K562 (cell line): ENCODE measurements around the gene SLC35A4. TPM values are rescaled to one million over a fixed set of nuclear protein-coding genes. Genes with fewer than 3 reads are reported as not detected.

Source experiments
- ATAC-seq: fragments of 200-7000 bp; cut with Tn5 transposase; 3 replicates; pipeline ENCODE4 v1.9.1; 2020; ENCODE audit warnings: moderate library complexity
- BruUV-seq: library from RNA; stranded (reverse); fragments of 400-500 nt; replicated peaks from 2 replicates; lab custom pipeline; 2021; lab: Mats Ljungman, UMichigan
- CTCF ChIA-PET: fragments of 300-600 bp; formaldehyde crosslinking; extraction: SDS; loops from one replicate; lab custom pipeline; 2021; ENCODE audit warnings: low intra/inter-chr PET ratio; lab: Yijun Ruan, JAX
- POLR2A ChIA-PET: fragments of 300-600, 350-650 bp; sonication (Branson Sonifier 250); formaldehyde crosslinking; extraction: SDS; loops from one replicate; lab custom pipeline; 2021; ENCODE audit warnings: antibody characterized with exemption, inconsistent platforms; lab: Yijun Ruan, JAX
- DNase-seq, 4 experiments: peaks; one replicate each; pipeline versions ENCODE4 v3.0.0 to v3.0.0-alpha.2; 2011 to 2018; ENCODE audit warnings: low spot score in 3 of 4, mixed read lengths in 3 of 4; ENCODE audit errors: extremely low read depth in 1 of 4
- FAIRE-seq: peaks from 2 replicates; lab custom pipeline; 2011; peaks lifted over from hg19 to GRCh38; lab: Jason Lieb, UNC
- H2AFZ ChIP-seq: 2 replicates; pipeline ENCODE4 v1.6.0; 2011; ENCODE audit warnings: low read depth, low read length, control low read depth, inconsistent platforms
- H3K27ac ChIP-seq: fragments of 200-600 bp; 3 replicates; pipeline ENCODE4 v1.8.0; 2011; ENCODE audit warnings: low read depth, mild to moderate bottlenecking, control low read depth, inconsistent platforms, low read length, moderate library complexity, mixed read lengths; ENCODE audit errors: extremely low read depth
- H3K27me3 ChIP-seq, 2 experiments: fragments of 300-600 bp in 1 of 2; 2 replicates in 1 of 2; 3 replicates in 1 of 2; pipeline versions ENCODE4 v1.6.0 to v1.8.0; 2011; ENCODE audit warnings: inconsistent platforms in 2 of 2, low read length in 2 of 2, mild to moderate bottlenecking in 1 of 2, mixed read lengths in 1 of 2, moderate library complexity in 1 of 2; ENCODE audit not compliant: control insufficient read depth in 2 of 2, insufficient read depth in 2 of 2
- H3K36me3 ChIP-seq: fragments of 300-600 bp; 3 replicates; pipeline ENCODE4 v1.8.0; 2011; ENCODE audit warnings: mild to moderate bottlenecking, low read length, inconsistent platforms; ENCODE audit not compliant: control insufficient read depth, insufficient read depth
- H3K4me1 ChIP-seq, 2 experiments: fragments of 200-600 bp in 1 of 2; replicated peaks in 1 of 2; 2 replicates in 1 of 2; 3 replicates in 1 of 2; pipeline versions ENCODE4 v1.5.1 to v1.8.0; 2011; ENCODE audit warnings: inconsistent platforms in 2 of 2, low read length in 2 of 2, mild to moderate bottlenecking in 1 of 2, mixed read lengths in 1 of 2, moderate library complexity in 1 of 2; ENCODE audit not compliant: control insufficient read depth in 2 of 2, insufficient read depth in 2 of 2
- H3K4me2 ChIP-seq: 2 replicates; pipeline ENCODE4 v1.6.1; 2011; ENCODE audit warnings: low read length, control low read depth, inconsistent platforms, mixed read lengths; ENCODE audit not compliant: insufficient read depth
- H3K4me3 ChIP-seq: fragments of 200-600 bp; sonication (generic), shearing (Covaris generic); 2 replicates; pipeline ENCODE4 v1.5.1; 2016; ENCODE audit warnings: control low read depth, inconsistent platforms
- H3K79me2 ChIP-seq: fragments of 200-600 bp; 3 replicates; pipeline ENCODE4 v1.8.0; 2011; ENCODE audit warnings: low read length, inconsistent platforms; ENCODE audit not compliant: control insufficient read depth, insufficient read depth
- H3K9ac ChIP-seq, 2 experiments: 2 replicates each; pipeline versions ENCODE4 v1.6.0 to v1.6.1; 2011; ENCODE audit warnings: low read depth in 2 of 2, low read length in 2 of 2, control low read depth in 1 of 2, inconsistent platforms in 1 of 2, mild to moderate bottlenecking in 1 of 2, mixed read lengths in 1 of 2; ENCODE audit not compliant: insufficient read depth in 1 of 2
- H3K9me1 ChIP-seq: one replicate; pipeline ENCODE4 v1.6.0; 2011; ENCODE audit warnings: inconsistent platforms, mild to moderate bottlenecking, low read length, moderate library complexity; ENCODE audit not compliant: control insufficient read depth, insufficient read depth
- H3K9me3 ChIP-seq: replicated peaks from 2 replicates; pipeline ENCODE4 v1.5.1; 2011; ENCODE audit warnings: low read depth, low read length, inconsistent platforms; ENCODE audit not compliant: control insufficient read depth, insufficient read depth
- H4K20me1 ChIP-seq: replicated peaks from 2 replicates; pipeline ENCODE4 v1.6.1; 2011; ENCODE audit warnings: low read length, inconsistent platforms, mixed read lengths; ENCODE audit not compliant: control insufficient read depth, insufficient read depth
- ARNT ChIP-seq, 2 experiments: fragments of 450-650 bp; IDR thresholded peaks; 2 replicates each; pipeline ENCODE4 v1.6.1; 2016; ENCODE audit warnings: mild to moderate bottlenecking in 1 of 2
- CTCF ChIP-seq, 3 experiments: IDR thresholded peaks in 2 of 3; conservative IDR thresholded peaks in 1 of 3; 2 replicates each; pipeline ENCODE4 v1.5.1; 2011 to 2012; ENCODE audit warnings: low read length in 3 of 3, mild to moderate bottlenecking in 3 of 3, control low read depth in 2 of 3, improper control_type of control experiment in 1 of 3, inconsistent platforms in 1 of 3, low read depth in 1 of 3, mixed read lengths in 1 of 3, moderate library complexity in 1 of 3; ENCODE audit not compliant: insufficient read depth in 2 of 3
- DPF2 ChIP-seq: fragments of 450-650 bp; IDR thresholded peaks from 2 replicates; pipeline ENCODE4 v1.6.1; 2016
- ETS1 ChIP-seq: conservative IDR thresholded peaks from 2 replicates; pipeline ENCODE4 v1.6.1; 2011; ENCODE audit warnings: low read depth, mild to moderate bottlenecking, low read length; ENCODE audit not compliant: control insufficient read depth
- EWSR1 ChIP-seq: fragments of 450-650 bp; IDR thresholded peaks from 2 replicates; pipeline ENCODE4 v1.6.1; 2018; ENCODE audit warnings: borderline replicate concordance, mild to moderate bottlenecking, low read depth, moderate library complexity; ENCODE audit not compliant: partially characterized antibody
- KDM1A ChIP-seq, 2 experiments: fragments of 450-650 bp; IDR thresholded peaks; 2 replicates each; pipeline ENCODE4 v1.6.1; 2016; ENCODE audit warnings: mild to moderate bottlenecking in 2 of 2
- NFYB ChIP-seq: IDR thresholded peaks from 2 replicates; pipeline ENCODE4 v1.6.1; 2011; ENCODE audit warnings: mild to moderate bottlenecking, moderate library complexity; ENCODE audit not compliant: insufficient read length; ENCODE audit errors: extremely low read depth
- RB1 ChIP-seq: fragments of 450-650 bp; IDR thresholded peaks from 2 replicates; pipeline ENCODE4 v1.6.1; 2017; ENCODE audit warnings: low read depth, mild to moderate bottlenecking
- SMARCA5 ChIP-seq: fragments of 450-650 bp; IDR thresholded peaks from 2 replicates; pipeline ENCODE4 v1.6.1; 2016
- SNAPC5 ChIP-seq: fragments of 250-450 bp; sonication (Bioruptor Pico); IDR thresholded peaks from 2 replicates; pipeline ENCODE4 v1.8.0; 2021; ENCODE audit warnings: moderate library complexity, mild to moderate bottlenecking, inconsistent platforms
- TBP ChIP-seq: optimal IDR thresholded peaks from 2 replicates; pipeline ENCODE3; 2011; ENCODE audit warnings: low read depth, low read length, improper control_type of control experiment
- TEAD4 ChIP-seq, 2 experiments: sonication (generic) in 1 of 2; formaldehyde crosslinking in 1 of 2; IDR thresholded peaks; 2 replicates each; pipeline versions ENCODE4 v1.6.1 to v1.8.0; 2012 to 2022; ENCODE audit warnings: borderline replicate concordance in 1 of 2, inconsistent platforms in 1 of 2, low read length in 1 of 2, mild to moderate bottlenecking in 1 of 2, missing genetic modification reagents in 1 of 2
- ZNF764 ChIP-seq: fragments of 250-450 bp; sonication (Bioruptor Pico); IDR thresholded peaks from 2 replicates; pipeline ENCODE4 v1.4.0; 2020; ENCODE audit warnings: low read depth, mild to moderate bottlenecking, moderate library complexity
- ZSCAN32 ChIP-seq: fragments of 450-650 bp; formaldehyde crosslinking; IDR thresholded peaks from 2 replicates; pipeline ENCODE4 v1.4.0; 2020; ENCODE audit warnings: mild to moderate bottlenecking, moderate library complexity
- in situ Hi-C: fragments of 300-500 bp; cut with MboI; formaldehyde crosslinking; loops from 4 replicates; pipeline ENCODE4 v1.15.0; 2018; ENCODE audit warnings: inconsistent platforms, mixed read lengths
- intact Hi-C: fragments of 100-400 bp; cut with micrococcal nuclease; formaldehyde crosslinking; loops from 2 replicates; pipeline ENCODE4 v1.14.2; 2022
- polyA plus RNA-seq, 8 experiments: library from polyadenylated mRNA; depleted of rRNA in 4 of 8; stranded (reverse) in 5 of 8; unstranded in 3 of 8; fragments of >200 nt; fragmentation: Nextera tagmentation in 2 of 8; fragmentation: Illumina TruSeq in 1 of 8; extraction: Ambion mirVana in 2 of 8; extraction: Trizol in 1 of 8; gene quantifications; 2 replicates each; pipeline versions ENCODE4 v1.2.1 to v1.2.3, GENCODE V29; 2011 to 2014; ENCODE audit warnings: inconsistent platforms in 1 of 8, missing spikeins in 1 of 8
- total RNA-seq, 7 experiments: library from RNA; depleted of rRNA in 6 of 7; stranded (reverse); fragments of >200 nt in 6 of 7; fragmentation: Illumina TruSeq in 2 of 7; extraction: Trizol in 2 of 7; gene quantifications; 2 replicates each; pipeline versions ENCODE4 v1.2.1 to v1.2.3, GENCODE V29; 2011 to 2021; ENCODE audit warnings: low replicate concordance in 1 of 7

Gene SLC35A4
- total and polyA plus RNA-seq, 9 of the 15 experiments (the other 6 are each of a cell fraction or from before 2014, with no cell fraction given) = 21.8 to 171 (median 42.5) TPM

- TF ChIP-seq CTCF (IDR thresholded peaks at IDR 0.05 in 2 of 3, conservative IDR thresholded peaks at IDR 0.05 in 1 of 3; ENCODE audit: insufficient read depth in 2 of 3, low read depth in 1 of 3, low read length in 3 of 3) (no peak), SNAPC5 (no peak), ZNF764 (no peak), NFYB (no peak), SMARCA5 (no peak), TBP (no peak), KDM1A (IDR thresholded peaks at IDR 0.05) (no peak), TEAD4 (IDR thresholded peaks at IDR 0.05; ENCODE audit: low read length) (no peak), TEAD4 (CRISPR knock-in tag; IDR thresholded peaks at IDR 0.05; ENCODE audit: borderline replicate concordance) (no peak), RB1 (no peak), EWSR1 (no peak), ZSCAN32 (no peak), DPF2 (no peak), ARNT (IDR thresholded peaks at IDR 0.05) (no peak), ETS1 (no peak)
- no peaks in the 10 kb centered on the region for H3K36me3 ChIP-seq
- no peaks in the 10 kb centered on the region for H3K9me1 ChIP-seq
- ATAC-seq (no peak), FAIRE-seq (no peak), DNase-seq (no peak)
- in situ Hi-C loops (no loop called here), intact Hi-C loops (no loop called here)
- H3K27me3 ChIP-seq = no peaks in the 10 kb centered on the region
- no peaks in the 10 kb centered on the region; a peak in 1 of 5 replicates for H3K4me1 ChIP-seq
- H3K9me3 ChIP-seq = no peaks in the 10 kb centered on the region
- no peak overlapping the region for H3K4me2 ChIP-seq
- H4K20me1 ChIP-seq = no peaks in the 10 kb centered on the region
- ChIA-PET POLR2A (interaction anchor here (0.7 to 1.1 kb wide), 2 partner anchors 11 to 17 kb away, joined by 3 to 4 read pairs; no protein-coding TSS in a partner anchor), CTCF (interaction anchor here (0.9 kb wide), 1 partner anchor 39 kb away, joined by 4 read pairs; the partner anchor contains the start of gene TMCO6)
- H3K27ac ChIP-seq = no peak overlapping the region
- no peaks in the 10 kb centered on the region for H3K79me2 ChIP-seq
- H3K4me3 ChIP-seq = no peak overlapping the region
- no peak overlapping the region for H2AFZ ChIP-seq
- no TSS peak for BruUV-seq
- no peak overlapping the region for H3K9ac ChIP-seq
These were observed 35.5 kb downstream of the SLC35A4 start for GRCh38 chr5:140600096-140600495.
